Measurements from ENCODE around the gene MAST2. TPM values are rescaled to one million over a fixed set of nuclear protein-coding genes. Genes with fewer than 3 reads are reported as not detected.

The MAST2 gene
- total RNA-seq, 1 experiment from 2014 or later = 41.9 TPM

- H3K4me2 ChIP-seq (ENCODE audit: low read length) = no peak overlapping the region
- RAD21 ChIA-PET (ENCODE audit: low non-redundant PET in 1 of 2, low total read pairs in 2 of 2, uncharacterized antibody in 2 of 2, unreplicated experiment in 2 of 2) = no interaction called here
- H3K27ac ChIP-seq (ENCODE audit: low read depth, low read length) = no peak overlapping the region
- no peak overlapping the region for H3K9ac ChIP-seq (ENCODE audit: low read length)
- intact Hi-C loops (cut with micrococcal nuclease) = no loop called here
- no peak for DNase-seq (ENCODE audit: low read depth, low spot score)
- POLR2A ChIA-PET = interaction anchor here (0.7 kb wide), 1 partner anchor 13 kb away, joined by 3 read pairs; no protein-coding TSS in a partner anchor
- no peaks in the 10 kb centered on the region for H3K9me2 ChIP-seq (ENCODE audit: insufficient read depth)
- H4K20me1 ChIP-seq (ENCODE audit: insufficient read depth) = no peaks in the 10 kb centered on the region
- no TSS peak for BruUV-seq (replicated peaks)
- no peak for ATAC-seq
- H3K4me1 ChIP-seq (ENCODE audit: control insufficient read depth in 1 of 2, insufficient read depth in 2 of 2, low read length in 2 of 2) = peaks cover 0 to 3% of the 10 kb centered on the region in 2 experiments; a peak in 1 of 4 replicates
- H3K27me3 ChIP-seq (ENCODE audit: insufficient read depth, low read length) = no peaks in the 10 kb centered on the region
- CTCF ChIA-PET = no interaction called here
- no peaks in the 10 kb centered on the region for H3K9me3 ChIP-seq (ENCODE audit: control insufficient read depth in 1 of 2, insufficient read depth in 1 of 2, low read depth in 1 of 2, low read length in 2 of 2)
- H3K36me3 ChIP-seq (ENCODE audit: control insufficient read depth in 1 of 2, insufficient read depth in 2 of 2, low read length in 2 of 2) = no peaks in the 10 kb centered on the region
- TF ChIP-seq CTCF (IDR thresholded peaks at IDR 0.05 in 2 of 3, conservative IDR thresholded peaks at IDR 0.05 in 1 of 3; ENCODE audit: borderline replicate concordance in 1 of 3, insufficient read depth in 1 of 3, low read depth in 2 of 3, low read length in 2 of 3) (no peak), MAX (IDR thresholded peaks at IDR 0.05) (no peak), EZH2phosphoT487 (IDR thresholded peaks at IDR 0.05; ENCODE audit: borderline replicate concordance) (no peak), CEBPB (IDR thresholded peaks at IDR 0.05; ENCODE audit: low read depth) (no peak), FOSL1 (IDR thresholded peaks at IDR 0.05; ENCODE audit: low read depth) (no peak), CBX3 (IDR thresholded peaks at IDR 0.05; ENCODE audit: low read depth) (no peak), RAD21 (IDR thresholded peaks at IDR 0.05; ENCODE audit: low read depth) (no peak), ELF1 (IDR thresholded peaks at IDR 0.05; ENCODE audit: borderline replicate concordance, low read depth) (no peak), SP1 (IDR thresholded peaks at IDR 0.05; ENCODE audit: low read depth) (no peak), ZNF274 (IDR thresholded peaks at IDR 0.05; ENCODE audit: low read depth, low read length) (no peak), YY1 (IDR thresholded peaks at IDR 0.05; ENCODE audit: extremely low read depth, insufficient replicate concordance, low read depth, low read length) (no peak), ZBTB33 (IDR thresholded peaks at IDR 0.05; ENCODE audit: extremely low read depth, insufficient replicate concordance, low read length) (no peak), ATF3 (IDR thresholded peaks at IDR 0.05) (no peak), JUND (IDR thresholded peaks at IDR 0.05) (no peak)
- H3K79me2 ChIP-seq (ENCODE audit: insufficient read depth, low read length) = 0 out of 2 replicates have a peak, but pooled peaks cover 3% of the 10 kb centered on the region
- H3K4me3 ChIP-seq (replicated peaks in 1 of 2; ENCODE audit: low read depth in 1 of 2, low read length in 2 of 2) = no peak overlapping the region
- no peak overlapping the region for H2AFZ ChIP-seq (ENCODE audit: low read depth, low read length, poor library complexity, severe bottlenecking)
Measured at GRCh38 chr1:45914836-45915235, 111.4 kb downstream of the MAST2 start.
